ENCODE results near the gene POLR2J3.
"Not testable (repeated sequence)": the region's sequence is repeated elsewhere in the genome, so short reads cannot be mapped to it uniquely, and the experiment has no call there.

POLR2J3 gene

GRCh38 chr7:102572261-102573239 lies at the start of gene POLR2J3:
TSS of gene POLR2J3 (minus strand) at chr7:102572583. CDS start at chr7:102572521, 62 bp downstream.
- not testable (repeated sequence) for H3K4me1 Mint-ChIP-seq; H3K36me3 Mint-ChIP-seq (ENCODE audit: low read depth); H3K27me3 Mint-ChIP-seq; H3K9me3 Mint-ChIP-seq
- Mint-ChIP-seq H3K4me3 (peak within 1 kb of the TSS; percentile 83), H3K27ac (peak within 1 kb of the TSS; percentile 77)
- peak; percentile 96 for ATAC-seq
- peak; percentile 100 for DNase-seq

- not testable (repeated sequence) for H3K9me3 Mint-ChIP-seq; H3K27me3 Mint-ChIP-seq; H3K4me1 Mint-ChIP-seq; H3K36me3 Mint-ChIP-seq (ENCODE audit: low read depth); H3K27ac Mint-ChIP-seq; ATAC-seq; H3K4me3 Mint-ChIP-seq; DNase-seq
These were observed 45.7 kb upstream of the POLR2J3 start for GRCh38 chr7:102618122-102618521.

GRCh38 chr7:102616507-102617125 lies 44.2 kb upstream of the POLR2J3 start, which contains the start of gene RASA4:
TSS of gene RASA4 (minus strand) at chr7:102616756. CDS start at chr7:102616689, 67 bp downstream.
- not testable (repeated sequence) for H3K4me3 Mint-ChIP-seq; H3K4me1 Mint-ChIP-seq; H3K36me3 Mint-ChIP-seq (ENCODE audit: low read depth); H3K27me3 Mint-ChIP-seq; H3K27ac Mint-ChIP-seq; H3K9me3 Mint-ChIP-seq
- peak; percentile 40 for DNase-seq
- ATAC-seq = peak; percentile 80

GRCh38 chr7:102615930-102616329 lies 43.5 kb upstream of the POLR2J3 start:
- DNase-seq = not testable (repeated sequence)

GRCh38 chr7:102614873-102615272 lies 42.5 kb upstream of the POLR2J3 start:
- not testable (repeated sequence) for H3K9me3 Mint-ChIP-seq; H3K4me3 Mint-ChIP-seq; H3K36me3 Mint-ChIP-seq (ENCODE audit: low read depth); DNase-seq; ATAC-seq; H3K4me1 Mint-ChIP-seq; H3K27me3 Mint-ChIP-seq; H3K27ac Mint-ChIP-seq

More at GRCh38 chr7:102615930-102616329, 43.5 kb upstream of the POLR2J3 start:
- H3K36me3 Mint-ChIP-seq (ENCODE audit: low read depth); H3K4me3 Mint-ChIP-seq; H3K27ac Mint-ChIP-seq; H3K4me1 Mint-ChIP-seq; H3K27me3 Mint-ChIP-seq; H3K9me3 Mint-ChIP-seq: not testable (repeated sequence)
- peak; percentile 23 for ATAC-seq

GRCh38 chr7:102614346-102614697 lies 41.9 kb upstream of the POLR2J3 start:
- not testable (repeated sequence) for H3K36me3 Mint-ChIP-seq (ENCODE audit: low read depth); ATAC-seq; H3K4me1 Mint-ChIP-seq; H3K27me3 Mint-ChIP-seq; DNase-seq; H3K4me3 Mint-ChIP-seq; H3K27ac Mint-ChIP-seq; H3K9me3 Mint-ChIP-seq

- not testable (repeated sequence) for DNase-seq; H3K4me3 Mint-ChIP-seq; H3K36me3 Mint-ChIP-seq (ENCODE audit: low read depth); H3K9me3 Mint-ChIP-seq; H3K27ac Mint-ChIP-seq; H3K27me3 Mint-ChIP-seq; H3K4me1 Mint-ChIP-seq
- ATAC-seq = peak; percentile 8
These were observed 41.4 kb upstream of the POLR2J3 start for GRCh38 chr7:102613575-102614345.

- not testable (repeated sequence) for H3K27me3 Mint-ChIP-seq; H3K9me3 Mint-ChIP-seq; ATAC-seq; H3K4me3 Mint-ChIP-seq; H3K4me1 Mint-ChIP-seq; H3K36me3 Mint-ChIP-seq (ENCODE audit: low read depth); DNase-seq; H3K27ac Mint-ChIP-seq
These were observed 39.4 kb upstream of the POLR2J3 start for GRCh38 chr7:102611675-102612325.

GRCh38 chr7:102611013-102611674 lies 38.8 kb upstream of the POLR2J3 start:
- not testable (repeated sequence) for H3K4me3 Mint-ChIP-seq; H3K27me3 Mint-ChIP-seq; H3K27ac Mint-ChIP-seq; H3K36me3 Mint-ChIP-seq (ENCODE audit: low read depth); DNase-seq; H3K4me1 Mint-ChIP-seq; H3K9me3 Mint-ChIP-seq
- ATAC-seq = peak; percentile 50

- ATAC-seq; H3K4me3 Mint-ChIP-seq; H3K9me3 Mint-ChIP-seq; H3K4me1 Mint-ChIP-seq; H3K27me3 Mint-ChIP-seq; H3K27ac Mint-ChIP-seq; H3K36me3 Mint-ChIP-seq (ENCODE audit: low read depth); DNase-seq: not testable (repeated sequence)
These were observed 38.1 kb upstream of the POLR2J3 start for GRCh38 chr7:102610441-102610840.

GRCh38 chr7:102609734-102610133 lies 37.4 kb upstream of the POLR2J3 start:
- H3K9me3 Mint-ChIP-seq; H3K4me3 Mint-ChIP-seq; H3K27ac Mint-ChIP-seq; H3K27me3 Mint-ChIP-seq; ATAC-seq; H3K4me1 Mint-ChIP-seq; DNase-seq; H3K36me3 Mint-ChIP-seq (ENCODE audit: low read depth): not testable (repeated sequence)

GRCh38 chr7:102606848-102607247 lies 34.5 kb upstream of the POLR2J3 start:
- not testable (repeated sequence) for H3K4me1 Mint-ChIP-seq; H3K27ac Mint-ChIP-seq; H3K4me3 Mint-ChIP-seq; ATAC-seq; H3K9me3 Mint-ChIP-seq; DNase-seq; H3K27me3 Mint-ChIP-seq; H3K36me3 Mint-ChIP-seq (ENCODE audit: low read depth)

GRCh38 chr7:102604431-102605145 lies 32.2 kb upstream of the POLR2J3 start:
- H3K36me3 Mint-ChIP-seq (ENCODE audit: low read depth); H3K27me3 Mint-ChIP-seq; H3K4me3 Mint-ChIP-seq; DNase-seq; H3K9me3 Mint-ChIP-seq; H3K27ac Mint-ChIP-seq; ATAC-seq; H3K4me1 Mint-ChIP-seq: not testable (repeated sequence)
